Kidney tubule cell (primary cell): ENCODE data around the gene CNN1.

Experiments used
- DNase-seq: peaks from one replicate; pipeline ENCODE4 v3.0.0-alpha.2; 2018; ENCODE audit warnings: low spot score

CNN1 gene

DNA sequence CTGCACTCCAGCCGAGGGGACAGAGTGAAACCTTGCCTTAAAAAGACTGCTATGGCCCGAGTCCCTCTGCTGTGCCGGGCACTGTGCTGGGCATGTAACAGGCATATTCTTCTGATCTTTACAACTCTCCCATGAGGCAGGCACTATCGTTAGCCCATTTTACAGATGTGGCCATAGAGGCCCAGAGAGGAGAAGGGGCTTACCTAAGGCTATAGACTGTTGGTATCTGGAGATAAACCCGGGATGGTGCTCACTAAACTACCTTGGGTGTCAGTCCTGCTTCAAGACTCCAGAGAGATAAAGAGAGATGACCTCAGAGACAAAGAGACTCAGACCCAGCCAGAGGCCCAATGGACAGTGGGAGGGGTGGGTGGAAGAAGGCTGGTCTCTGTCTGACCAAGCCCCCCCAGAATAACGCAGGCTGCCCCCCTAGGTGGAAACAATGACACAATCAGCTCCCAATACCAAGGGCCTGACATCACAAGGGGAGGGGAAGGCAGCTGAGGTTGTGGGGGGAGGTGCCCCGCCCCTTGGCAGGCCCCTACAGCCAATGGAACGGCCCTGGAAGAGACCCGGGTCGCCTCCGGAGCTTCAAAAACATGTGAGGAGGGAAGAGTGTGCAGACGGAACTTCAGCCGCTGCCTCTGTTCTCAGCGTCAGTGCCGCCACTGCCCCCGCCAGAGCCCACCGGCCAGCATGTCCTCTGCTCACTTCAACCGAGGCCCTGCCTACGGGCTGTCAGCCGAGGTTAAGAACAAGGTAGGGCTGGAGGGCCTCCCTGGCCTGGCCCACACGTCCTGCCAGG lies at the start of gene CNN1:
CNN1 (plus strand) TSS at position 620 of the 805 bp plus-strand sequence; CDS start at position 697, 77 bp downstream.
- DNase-seq = no peak

DNA sequence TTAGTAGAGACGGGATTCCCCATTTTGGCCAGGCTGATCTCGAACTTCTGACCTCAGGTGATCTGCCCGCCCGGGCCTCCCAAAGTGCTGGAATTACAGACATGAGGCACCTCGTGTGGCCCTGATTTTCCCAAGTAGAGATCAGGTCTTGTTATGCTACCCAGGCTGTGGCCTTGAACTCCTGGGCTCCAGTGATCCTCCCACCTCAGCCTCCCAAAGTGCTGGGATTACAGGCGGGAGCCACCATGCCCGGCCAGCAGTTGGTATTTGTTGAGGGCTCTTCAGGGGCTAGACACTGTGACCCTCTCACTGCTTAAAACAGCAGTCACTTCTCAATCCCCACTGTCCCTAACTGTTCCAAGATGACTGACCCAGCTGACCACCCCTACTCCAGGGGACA lies 49.3 kb upstream of the CNN1 start:
- no peak for DNase-seq

DNA sequence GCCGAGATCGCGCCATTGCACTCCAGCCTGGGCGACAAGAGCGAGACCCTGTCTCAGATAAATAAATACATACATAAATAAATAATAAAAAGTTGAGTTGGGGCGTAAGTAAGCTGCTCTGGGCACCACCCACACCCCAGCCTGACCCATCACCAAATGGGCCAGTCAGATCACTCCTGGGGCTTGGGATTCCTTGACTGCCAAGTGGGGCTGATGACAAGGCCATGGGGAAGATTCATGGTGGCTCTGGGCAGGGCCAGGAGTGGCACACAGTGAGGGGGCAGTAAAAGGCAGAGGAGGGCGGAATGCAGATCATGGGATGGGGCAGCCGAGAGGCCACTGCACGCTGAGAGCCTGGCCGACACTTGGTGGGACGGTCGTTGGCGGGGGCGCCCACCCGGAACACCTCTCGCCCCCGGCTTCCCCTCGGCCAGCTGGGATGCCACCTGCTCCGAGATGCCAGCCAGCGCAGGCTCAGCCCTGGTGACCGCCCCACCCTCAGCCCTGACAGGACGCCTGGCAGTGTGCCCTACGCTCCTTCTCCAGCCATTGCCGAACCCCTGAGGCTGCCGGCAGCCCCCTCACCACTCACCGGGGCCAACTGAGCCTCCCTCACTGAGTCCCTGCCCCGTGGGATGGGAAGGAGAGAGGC lies 43.9 kb upstream of the CNN1 start:
- DNase-seq = no peak

DNA sequence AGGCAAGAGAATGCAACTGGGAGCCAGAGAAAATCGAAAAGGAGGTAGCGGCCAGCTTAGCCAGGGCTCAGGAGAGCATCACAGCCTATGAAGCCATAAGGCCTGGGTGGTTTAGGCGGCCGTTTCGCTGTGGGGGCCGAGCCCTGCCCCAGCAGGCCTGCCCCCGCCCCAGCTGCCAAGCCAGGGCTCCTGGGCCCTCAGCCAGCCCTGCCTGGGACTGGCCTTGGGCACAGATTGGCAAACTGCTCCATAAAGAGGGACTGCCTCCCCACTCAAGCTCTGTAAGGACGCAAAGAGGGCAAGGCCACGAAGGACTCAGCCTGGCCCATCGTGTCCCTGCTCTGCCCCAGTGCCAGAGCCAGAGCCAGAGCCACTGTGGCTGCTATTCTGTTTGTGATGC lies 43.2 kb upstream of the CNN1 start:
- no peak for DNase-seq

DNA sequence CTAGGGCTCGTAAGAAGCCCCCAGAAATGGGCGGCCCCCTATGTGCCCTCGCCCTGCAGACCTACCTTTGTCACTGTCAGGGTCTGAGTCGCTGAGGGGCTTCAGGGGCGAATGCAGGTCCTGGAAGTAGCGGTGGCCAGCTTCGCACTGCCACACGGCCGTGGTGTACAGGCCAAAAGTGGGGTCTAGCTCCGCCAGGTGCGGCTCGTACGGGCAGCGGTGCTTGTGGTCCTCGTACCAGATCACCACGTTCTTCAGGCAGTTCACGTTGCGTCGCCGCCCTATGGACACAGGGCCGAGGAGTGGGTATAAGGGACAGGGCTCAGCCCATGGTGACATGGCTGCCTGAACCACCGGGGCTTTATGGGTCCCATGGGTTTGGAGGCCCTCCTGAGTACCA lies 42.8 kb upstream of the CNN1 start:
- no peak for DNase-seq

DNA sequence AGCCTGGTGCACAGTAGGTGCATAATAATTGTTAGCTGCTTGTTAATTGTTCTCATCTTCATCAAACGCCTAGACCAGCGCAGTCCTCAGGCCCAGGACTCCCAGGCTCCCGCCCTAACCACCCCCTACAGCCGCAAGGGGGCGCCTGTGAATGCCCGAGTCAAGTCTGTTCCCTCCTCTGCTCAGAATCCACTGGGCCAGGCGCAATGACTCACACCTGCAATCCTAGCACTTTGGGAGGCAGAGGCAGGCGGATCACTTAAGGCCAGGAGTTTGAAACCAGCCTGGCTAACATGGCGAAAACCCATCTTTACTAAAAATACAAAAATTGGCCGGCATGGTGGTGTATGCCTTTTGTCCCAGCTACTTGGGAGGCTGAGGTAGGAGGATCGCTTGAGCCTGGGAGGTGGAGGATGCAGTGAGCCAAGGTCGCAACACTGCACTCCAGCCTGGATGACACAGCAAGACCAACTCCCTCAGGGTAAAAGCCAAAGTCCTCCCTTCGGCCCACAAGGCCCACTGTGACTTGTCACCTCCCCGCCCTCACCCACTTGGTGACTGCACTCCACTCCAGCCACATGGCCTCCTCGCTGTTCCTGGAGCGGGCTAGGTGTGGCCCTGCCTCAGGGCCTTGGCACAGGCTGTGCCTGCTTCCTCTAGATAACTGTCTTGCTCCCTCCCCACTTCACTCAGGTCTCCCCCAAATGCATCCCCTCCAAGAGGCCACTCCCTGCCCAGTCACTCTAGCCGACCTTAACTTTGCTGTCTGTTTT lies 42.1 kb upstream of the CNN1 start:
- DNase-seq = peak; percentile 78

DNA sequence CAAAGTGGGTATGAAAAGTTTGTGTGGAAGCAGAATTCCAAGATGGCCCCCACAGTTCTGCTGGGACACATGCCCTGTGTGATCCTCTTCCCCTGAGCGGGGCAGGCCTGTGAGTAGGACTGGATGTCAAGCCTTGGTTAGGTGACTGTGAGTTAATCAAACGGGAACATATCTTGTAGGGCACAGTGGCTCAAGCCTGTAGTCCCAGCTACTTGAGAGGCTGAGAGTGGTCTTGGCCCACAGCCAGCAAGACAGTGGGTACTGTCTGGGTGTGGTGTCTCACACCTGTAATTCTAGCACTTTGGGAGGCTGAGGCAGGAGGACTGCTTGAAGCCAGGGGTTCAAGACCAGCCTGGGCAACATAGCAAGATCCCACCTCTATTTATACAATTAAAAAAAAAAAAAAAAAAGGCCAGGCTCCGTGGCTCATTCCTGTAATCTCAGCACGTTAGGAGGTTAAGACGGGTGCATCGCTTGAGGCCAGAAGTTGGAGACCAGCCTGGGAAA lies 39.4 kb upstream of the CNN1 start:
- DNase-seq = no peak

DNA sequence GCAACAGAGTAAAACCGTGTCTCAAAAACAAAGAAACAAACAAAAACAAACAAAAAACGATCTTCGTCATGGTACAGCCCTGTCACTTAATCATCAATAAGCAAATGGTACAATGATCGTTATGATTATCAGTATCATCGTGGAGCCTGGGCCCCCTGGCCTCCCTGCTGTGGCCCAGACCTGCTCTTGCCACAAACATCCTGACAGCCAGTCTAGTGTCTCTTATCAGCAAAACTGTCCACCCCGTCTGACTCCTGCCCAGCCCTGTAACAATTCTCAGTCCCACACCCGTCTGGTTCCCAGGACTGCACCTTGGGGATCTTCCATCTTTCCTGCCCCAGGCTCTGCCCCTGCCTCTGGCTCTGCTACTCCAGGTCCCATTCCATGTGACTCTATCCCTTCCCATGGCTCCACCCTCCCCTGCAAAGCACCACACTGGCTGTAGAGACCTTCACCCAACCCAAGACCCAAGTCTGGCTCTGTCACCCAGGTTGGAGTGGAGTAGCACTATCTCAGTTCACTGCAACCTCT lies 38.7 kb upstream of the CNN1 start:
- no peak for DNase-seq

DNA sequence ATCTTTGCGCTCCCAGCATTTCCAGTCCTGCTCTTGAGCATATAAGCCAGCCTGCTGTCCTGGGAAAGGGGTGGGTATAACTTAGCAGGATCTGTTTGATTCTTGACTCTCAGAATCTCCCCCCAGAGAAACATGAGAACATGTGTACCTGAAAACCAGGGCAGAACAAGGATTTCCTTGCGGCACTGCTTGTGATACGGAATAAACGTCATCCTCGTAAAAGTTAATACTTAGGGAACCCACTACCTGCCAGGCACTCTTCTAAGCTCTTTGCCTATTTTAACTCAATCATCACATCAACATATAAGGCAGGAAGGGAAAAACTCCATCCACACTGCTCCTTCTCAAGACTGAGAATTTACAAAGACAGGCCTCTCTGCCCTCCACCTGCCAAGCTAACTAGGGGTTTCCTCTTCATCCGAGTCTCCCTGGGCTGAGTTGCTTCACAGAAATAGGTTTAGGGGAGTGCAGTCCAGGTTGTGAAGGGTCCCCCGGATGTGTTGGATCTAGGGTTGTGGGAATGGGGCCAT lies 34.1 kb upstream of the CNN1 start:
- no peak for DNase-seq

DNA sequence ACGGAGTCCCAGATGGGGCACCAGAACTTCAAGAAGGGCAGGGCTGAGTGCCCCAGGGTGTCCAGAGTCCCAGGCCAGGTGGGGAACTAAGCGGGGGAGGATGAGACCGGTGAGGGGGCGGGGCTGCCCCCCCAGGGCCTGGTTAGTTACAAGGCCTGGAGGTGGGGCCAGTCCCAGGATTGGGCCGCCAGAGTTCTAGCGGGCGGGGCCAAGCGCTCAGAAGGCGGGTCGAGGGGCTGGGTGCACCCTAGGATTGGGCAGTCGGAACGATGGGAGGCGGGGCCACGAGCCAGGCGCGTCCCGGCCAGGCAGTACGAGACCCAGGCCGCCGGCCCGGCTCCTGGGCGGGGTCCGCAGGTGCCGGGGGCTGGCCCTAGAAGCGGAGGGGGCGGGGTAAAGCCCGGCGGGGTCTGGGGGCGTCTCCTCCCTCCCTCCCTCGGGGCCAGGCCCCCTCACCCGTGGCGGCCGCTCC lies 33.6 kb upstream of the CNN1 start:
- peak; percentile 98 for DNase-seq

DNA sequence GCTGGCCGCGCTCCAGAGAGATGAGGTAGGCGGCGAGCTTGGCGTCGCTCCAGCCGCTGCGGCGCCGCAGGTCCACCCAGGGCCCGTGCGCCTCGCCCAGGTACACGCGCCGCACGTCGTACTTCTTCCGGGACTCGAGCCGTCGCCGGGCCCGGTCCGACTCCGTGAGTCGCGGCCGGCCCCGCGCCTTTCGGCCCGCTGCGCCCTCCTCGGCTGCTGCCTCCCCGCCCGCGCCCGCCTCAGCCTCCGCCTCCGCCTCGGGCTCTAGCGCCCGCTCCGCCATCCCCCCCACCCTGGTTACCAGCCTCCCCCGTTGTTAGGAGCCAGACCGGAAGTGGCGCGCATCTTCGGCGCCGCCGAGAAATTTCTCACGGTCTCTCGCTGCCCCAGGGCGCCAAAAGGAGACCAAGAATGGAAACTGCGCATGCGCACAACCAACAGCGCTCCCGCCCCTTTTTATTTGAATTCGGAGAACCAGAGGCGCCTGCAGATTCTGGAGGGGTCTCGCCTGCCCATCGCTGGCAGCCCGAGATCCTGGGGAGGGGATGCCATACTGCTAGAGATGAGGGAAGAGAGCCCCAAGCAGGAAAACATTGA lies 33.0 kb upstream of the CNN1 start, which contains the start of gene ZNF653:
ZNF653 (minus strand) TSS at position 336 of the 597 bp plus-strand sequence; CDS start at position 283, 53 bp downstream.
- peak; percentile 95 for DNase-seq

DNA sequence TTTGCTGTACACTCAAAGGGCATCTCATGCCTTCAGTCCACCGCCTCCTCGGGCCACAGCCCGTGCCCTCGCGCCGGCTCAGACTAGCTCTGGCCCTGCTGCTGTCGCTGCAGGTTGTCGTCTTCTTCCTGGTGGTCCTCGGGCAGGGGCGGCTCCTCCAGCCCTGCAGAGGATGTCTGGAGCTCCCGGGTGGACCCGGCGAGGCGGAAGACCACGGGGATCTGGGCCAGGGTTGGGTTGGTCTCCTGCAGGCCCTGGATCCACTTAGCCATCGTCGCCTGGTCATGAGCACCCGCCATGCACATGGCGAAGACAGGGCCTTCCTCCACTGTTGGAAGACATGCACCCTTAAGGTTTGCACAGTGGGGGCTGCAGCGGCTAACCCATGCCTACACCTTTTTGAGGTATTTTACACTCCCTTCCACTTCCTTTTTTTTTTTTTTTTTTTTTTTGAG lies 32.5 kb upstream of the CNN1 start:
- no peak for DNase-seq

DNA sequence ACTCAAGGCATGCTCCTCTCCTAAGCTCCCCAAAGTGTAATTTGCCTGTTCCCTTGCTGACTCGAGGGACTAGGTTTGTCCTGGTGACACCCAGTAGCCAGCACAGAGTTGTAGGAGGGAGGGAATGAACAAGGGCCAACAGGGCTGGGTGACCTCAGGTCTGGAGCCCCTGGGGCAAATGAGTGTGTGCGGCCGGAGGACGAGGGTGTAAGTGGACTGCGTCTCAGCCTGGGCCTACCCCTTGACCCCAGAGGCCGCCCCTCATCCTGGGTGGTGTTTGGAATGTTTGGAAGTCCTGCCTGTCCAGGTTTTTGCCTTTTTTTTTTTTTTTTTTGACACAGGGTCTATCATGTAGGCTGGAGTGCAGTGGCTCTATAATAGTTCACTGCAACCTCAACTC lies 31.7 kb upstream of the CNN1 start:
- DNase-seq = no peak

DNA sequence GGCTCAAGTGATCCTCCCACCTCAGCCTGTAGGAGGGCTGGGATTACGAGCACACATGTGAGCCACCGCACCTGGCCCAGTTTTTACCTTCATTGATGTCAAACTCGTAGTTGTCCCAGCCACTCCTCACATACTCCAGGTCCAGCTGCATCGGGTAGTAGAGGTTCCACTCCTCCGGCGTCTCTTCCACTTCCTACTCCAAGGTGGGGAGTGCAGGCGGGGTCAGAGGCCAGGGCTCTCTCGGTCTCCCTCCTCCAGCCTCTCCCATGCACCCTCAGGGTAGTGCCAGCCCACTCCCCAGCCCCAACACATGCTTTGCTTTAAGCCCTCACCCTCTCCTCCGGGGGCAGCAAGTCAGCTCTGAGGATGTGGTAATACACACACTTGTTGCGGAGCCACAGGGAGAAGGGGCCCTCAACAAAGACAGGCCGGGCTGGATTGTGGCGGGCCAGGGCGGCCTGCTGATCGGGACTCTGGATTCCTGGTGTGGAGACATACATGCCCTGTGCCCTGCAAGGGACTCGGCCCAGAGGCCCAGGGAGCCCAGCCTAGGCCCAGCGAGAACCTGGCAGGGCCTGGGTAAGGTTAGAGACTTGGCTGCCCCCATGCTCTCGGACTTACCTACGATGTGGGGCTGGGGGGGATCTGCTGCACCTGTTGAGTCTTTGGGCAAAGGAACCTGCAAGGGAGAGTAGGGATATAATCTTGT lies 31.1 kb upstream of the CNN1 start:
- no peak for DNase-seq

DNA sequence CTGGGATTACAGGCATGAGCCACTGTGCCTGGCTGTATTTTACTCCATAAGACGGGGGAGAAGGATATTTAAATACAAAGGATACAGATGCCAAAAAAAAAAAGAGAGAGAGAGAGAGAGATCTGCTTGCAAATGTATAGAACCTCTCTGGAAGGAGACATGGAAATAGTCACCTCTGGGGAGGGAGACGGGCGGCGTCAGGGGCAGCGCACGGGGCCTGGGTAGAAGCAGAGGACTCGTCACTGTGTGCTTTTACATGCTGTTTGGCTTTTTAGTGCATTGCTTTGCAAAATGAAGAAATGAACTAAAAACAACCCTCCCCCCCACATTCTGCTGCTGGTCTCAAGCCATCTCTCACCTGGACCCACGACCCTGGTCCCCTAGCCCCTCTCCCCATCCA lies 28.2 kb upstream of the CNN1 start:
- no peak for DNase-seq

DNA sequence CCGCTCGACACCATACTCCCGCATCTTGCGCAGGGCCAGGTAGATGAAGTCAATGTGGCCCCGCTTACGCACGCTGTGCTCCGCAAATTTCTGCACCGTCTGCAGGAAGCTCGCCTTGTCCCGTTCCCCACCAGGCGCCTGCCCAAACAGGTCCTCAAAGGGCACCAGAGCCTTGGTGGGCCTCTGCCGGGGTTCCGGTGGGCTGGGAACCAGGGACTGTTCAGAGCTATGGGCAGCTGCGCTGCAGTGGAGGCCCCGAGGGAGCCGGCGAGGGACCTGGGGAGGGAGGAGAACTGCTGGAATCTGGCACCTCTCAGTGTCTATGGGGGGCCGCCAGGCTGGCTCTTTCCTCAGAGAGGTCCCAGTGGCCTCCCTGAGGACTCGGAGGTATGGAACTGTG lies 24.7 kb upstream of the CNN1 start:
- DNase-seq = no peak

DNA sequence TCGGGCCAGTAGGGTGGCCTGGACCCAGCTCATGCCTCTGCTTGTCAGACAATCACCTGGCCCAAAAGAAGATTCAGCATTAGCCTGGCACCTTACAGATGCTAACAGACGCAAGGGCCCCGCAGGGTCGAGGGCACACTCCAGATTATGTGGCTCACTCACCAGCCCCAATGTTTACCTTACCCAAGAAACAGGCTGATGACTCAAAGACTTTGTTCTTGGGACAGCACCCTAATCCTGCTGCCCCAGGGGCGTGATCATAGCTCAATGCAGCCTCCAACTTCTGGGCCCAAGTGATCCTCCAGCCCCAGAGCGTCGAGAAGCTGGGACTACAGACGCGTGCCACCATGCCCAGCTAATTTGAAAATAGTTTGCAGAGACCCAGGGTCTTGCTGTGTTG lies 19.5 kb upstream of the CNN1 start:
- no peak for DNase-seq

DNA sequence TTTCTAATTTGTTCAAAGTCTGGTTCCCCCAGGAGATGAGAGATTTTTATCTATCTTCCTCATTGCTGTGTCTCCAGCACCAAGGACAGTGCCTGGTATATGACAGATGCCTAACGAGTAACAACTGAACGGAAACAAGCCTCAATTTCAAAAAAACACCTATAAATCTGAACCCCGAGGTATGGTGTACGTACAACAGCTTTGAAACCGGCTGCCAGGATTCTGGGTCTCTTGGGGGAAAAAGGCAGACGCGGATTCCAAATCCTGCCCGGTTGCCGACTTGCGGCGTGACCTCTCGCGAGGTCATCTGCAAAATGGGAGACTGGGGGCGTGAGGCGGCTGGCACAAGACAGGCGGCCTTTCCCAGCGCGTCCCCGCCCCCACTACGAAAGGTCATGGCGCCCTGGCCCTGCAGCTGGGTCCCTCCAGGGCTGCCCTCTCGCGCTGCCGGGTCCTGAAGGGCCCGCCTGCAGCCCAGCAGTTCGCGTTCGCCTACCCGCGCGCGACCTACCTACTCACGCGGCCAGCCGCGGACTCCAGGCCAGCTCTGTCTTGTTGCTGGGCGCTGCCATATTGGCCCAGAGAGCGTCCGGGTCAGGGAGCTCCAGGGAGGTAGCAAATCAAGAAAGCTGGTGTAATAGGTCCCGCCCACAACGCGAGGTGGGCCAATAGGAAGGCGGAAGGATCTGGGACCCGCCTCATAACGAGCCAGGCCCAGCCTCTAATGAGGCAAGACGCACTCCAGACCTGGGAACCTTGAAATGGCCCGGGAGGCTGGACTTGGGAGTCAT lies 9.9 kb upstream of the CNN1 start, which contains the start of gene ECSIT:
ECSIT (minus strand) TSS at position 584 of the 791 bp plus-strand sequence. CDS start 9,964 bp downstream, outside the sequence.
- DNase-seq = peak; percentile 99

DNA sequence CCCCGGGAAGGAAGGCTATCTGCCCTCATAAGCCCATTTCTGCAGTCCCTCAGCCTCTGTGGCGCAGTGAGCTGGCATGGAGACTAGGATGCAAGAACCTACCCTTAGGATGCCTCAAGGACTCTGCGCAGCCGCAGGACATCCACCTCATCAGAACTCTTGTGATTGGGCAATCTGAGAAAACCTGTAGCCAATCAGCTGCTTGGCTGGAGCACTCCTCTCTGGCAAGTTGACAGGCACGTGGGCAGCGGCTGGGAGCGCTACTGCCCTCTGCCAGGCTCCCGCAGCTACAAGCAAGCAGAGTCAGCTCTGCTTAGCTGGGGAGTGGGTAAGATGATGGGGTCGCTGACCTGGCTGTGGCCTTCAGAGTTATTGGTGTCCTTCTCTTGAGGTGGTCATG lies 8.2 kb upstream of the CNN1 start:
- peak; percentile 72 for DNase-seq

DNA sequence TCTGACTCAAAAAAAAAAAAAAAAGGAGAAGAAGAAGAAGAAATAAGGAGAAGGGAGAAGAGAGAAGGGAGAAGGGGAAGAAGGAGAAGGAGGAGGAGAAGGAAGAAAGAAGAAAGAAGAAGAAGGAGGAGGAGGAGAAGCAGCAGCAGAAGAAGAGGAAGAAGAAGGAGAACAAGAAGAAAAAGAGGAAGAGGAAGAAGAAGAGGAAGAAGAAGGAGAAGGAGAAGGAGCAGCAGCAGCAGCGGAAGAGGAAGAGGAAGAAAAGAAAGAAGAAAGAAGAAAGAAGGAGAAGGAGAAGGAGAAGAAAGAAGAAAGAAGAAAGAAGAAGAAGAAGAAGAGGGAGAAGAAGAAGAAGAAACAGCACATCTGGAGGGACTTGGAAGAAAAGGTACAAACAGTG lies 4.1 kb upstream of the CNN1 start:
- no peak for DNase-seq
